DLD1 (cell line): Measurements from ENCODE around the gene ABHD12.

Source experiments
- in situ Hi-C: cut with HindIII; loops from 2 replicates; pipeline ENCODE4 v1.10.0; 2017; ENCODE audit warnings: low sequenced_read_pairs

The ABHD12 gene

DNA sequence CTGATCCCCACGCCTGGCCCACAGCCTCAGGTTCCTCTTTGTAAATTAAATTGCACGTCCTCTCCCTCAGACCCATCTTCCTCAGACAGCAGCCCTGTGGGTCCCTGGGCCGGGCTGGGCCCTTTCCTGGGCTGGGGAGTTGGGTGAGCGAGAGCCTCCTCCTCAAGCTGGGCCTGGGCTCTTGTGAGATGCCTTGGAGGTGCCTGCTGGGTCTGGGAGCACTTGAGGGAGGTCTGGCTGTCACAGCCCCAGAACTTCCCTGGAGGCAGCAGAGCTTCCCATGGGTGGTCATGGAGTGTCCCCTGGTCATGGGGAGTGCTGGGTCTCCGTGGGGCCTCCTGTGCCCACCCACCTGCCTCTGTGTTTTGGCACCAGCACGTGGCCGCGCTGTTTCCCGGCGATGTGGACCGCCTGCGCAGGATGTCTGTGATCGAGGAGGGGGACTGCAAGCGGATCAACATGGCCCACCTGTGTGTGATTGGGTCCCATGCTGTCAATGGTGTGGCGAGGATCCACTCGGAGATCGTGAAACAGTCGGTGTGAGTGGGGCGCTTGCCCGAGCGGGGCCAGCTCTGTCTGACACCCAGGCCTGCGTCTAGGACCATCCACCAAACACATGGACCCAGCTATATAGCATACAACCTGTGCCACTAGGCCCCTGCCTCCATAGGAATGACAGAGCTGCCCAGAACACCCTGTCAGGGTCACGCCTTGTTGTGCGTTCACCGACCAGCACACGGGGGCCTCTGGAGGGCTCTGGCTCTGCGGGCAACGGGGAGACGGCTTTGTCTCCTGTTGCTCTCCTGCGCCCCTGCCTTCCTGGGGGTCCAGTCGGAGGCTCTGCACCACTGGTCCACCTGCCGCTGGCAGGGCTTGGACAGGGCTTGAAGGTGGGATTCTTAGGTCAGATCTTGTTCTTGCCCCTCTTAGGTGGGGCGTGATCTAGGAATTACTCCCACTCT, 109.8 kb downstream of the ABHD12 start:
- in situ Hi-C loops, result no loop called here

DNA sequence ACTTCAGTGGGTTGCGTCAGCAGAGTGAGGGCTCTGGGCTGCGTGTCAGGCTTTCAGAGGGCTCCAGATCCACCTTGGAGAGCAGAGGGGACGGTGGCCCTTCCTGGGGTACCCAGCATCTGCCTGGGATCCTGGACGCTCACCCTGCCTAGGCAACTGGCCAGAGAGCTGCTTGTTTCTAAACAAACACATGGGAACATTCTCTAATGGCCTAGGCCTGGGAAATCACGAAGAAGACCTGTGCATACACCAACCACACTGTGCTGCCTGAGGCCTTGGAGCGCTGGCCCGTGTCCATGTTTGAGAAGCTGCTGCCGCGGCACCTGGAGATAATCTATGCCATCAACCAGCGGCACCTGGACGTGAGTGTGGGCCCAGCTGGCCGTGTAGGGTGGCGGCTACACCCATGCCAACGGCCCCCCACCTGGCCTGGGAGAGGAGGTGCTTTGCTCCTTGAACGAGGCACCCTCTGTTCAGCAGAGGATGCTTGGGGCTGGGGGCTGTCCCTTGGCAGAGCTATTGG, 110.5 kb downstream of the ABHD12 start:
- in situ Hi-C loops, result no loop called here

GRCh38 chr20:25279403-25279802, 111.2 kb downstream of the ABHD12 start:
- in situ Hi-C loops, result no loop called here

DNA sequence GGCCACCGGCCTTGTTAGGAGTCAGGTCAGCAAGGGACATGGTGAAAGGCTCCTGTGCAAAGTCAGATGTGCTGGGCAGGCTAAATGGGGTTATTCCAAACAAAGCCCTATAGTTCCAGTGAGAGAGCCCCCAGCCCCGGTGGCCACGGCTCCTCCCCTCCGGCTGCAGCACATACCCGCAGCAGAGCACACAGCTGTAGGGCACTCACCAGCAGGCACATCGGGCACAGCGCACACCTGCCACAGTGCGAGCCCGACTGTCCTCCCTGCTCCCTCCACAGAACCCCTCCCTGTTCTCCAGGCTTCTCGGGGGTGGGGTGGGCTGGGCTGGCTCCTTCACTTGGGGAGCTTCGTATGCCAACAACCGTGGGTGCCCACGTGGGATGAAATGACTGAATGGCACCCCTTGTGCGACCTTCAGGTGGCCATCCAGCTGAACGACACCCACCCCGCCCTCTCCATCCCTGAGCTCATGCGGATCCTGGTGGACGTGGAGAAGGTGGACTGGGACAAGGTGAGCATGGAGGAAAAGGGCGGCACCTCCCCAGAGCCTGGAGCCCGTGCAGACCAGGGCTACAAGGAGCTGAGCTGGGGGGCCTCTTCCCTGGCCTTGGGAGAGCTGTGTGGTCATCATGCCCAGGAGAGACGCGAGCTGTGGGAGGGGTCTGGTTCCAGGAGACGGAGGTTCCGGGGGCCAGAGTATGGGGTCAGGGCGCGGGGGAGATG, 111.8 kb downstream of the ABHD12 start:
- in situ Hi-C loops, result no loop called here

DNA sequence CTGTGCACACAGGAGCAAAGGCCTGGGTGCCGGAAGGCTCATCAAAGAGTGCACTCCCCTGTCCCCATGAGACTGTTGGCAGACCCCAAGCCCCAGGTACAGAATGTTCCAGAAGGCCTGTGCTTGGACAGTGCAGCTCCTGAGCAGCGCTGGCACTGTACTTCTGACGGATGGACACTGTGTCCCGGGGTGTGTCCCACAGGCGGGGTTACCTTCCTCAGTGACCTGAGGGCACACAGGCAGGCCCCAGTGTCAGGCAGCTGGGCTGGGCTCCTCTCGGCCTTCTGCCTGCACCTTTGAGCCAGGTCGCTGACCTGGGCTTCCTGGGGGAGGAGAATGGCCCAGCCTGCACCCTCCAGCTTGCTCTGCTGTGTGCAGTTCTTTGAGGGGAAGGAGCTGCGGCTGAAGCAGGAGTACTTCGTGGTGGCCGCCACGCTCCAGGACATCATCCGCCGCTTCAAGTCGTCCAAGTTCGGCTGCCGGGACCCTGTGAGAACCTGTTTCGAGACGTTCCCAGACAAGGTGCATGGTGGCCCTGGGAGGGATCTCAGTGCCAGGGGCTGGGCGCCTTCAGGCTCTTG, 112.6 kb downstream of the ABHD12 start:
- in situ Hi-C loops, result no loop called here

DNA sequence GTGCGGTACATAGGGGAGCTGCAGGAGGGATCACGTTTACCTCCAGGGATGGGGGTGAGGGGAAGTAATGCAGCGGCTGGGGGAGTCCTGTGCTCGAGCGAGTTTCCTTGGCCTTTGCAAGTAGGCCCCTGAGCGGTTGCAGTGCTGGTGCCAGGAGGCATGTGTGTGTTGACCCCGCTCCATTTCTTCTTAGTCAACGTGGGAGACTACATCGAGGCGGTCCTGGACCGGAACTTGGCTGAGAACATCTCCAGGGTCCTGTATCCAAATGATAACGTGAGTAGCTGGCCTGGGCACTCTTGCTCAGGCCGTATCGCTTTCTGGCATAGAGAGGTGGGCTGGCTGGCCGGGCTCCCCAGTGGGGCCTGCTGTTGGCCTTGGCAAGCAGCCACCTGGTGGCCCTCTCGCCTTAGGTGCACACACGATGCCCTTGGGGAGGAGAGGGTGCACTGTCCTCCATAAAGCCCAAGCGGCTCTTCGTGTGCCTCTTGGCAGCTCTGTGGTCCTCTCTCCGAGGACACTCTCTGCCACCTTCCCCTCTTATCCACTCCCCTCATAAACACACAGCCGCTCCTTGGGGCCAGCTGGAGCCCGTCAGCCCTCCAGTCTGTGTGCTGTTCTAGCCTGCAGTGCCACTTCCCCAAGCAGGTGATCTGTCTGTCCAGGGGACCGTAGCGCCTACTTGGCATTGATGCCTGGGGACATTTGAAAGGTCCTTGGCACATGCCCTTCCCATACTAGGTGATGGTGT, 113.4 kb downstream of the ABHD12 start:
- in situ Hi-C loops, result no loop called here

DNA sequence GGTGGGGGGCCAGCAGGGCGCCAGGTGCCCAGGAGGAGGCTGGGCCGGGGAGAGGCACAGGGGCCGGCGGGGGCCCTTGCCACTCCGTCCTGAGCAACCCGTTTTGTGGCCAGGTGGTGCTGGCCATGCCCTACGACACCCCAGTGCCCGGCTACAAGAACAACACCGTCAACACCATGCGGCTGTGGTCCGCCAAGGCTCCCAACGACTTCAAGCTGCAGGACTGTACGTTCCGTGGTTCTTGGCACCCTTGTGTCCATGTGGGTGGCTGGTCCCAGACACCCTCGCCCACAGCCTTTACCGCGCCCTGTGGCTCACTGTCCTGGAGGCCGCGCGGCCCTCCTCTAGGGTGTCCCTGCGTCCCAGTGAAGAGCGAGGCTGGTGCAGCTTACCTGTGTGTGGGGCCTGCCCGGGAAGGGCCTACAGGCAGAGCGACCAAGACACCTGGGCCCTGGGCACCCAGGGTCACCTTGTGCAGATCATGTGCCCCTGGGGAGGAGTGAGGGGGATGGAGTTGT, 114.0 kb downstream of the ABHD12 start:
- in situ Hi-C loops, result no loop called here

- in situ Hi-C loops, result no loop called here
Observed at GRCh38 chr20:25275813-25276532, 114.7 kb downstream of the ABHD12 start.

DNA sequence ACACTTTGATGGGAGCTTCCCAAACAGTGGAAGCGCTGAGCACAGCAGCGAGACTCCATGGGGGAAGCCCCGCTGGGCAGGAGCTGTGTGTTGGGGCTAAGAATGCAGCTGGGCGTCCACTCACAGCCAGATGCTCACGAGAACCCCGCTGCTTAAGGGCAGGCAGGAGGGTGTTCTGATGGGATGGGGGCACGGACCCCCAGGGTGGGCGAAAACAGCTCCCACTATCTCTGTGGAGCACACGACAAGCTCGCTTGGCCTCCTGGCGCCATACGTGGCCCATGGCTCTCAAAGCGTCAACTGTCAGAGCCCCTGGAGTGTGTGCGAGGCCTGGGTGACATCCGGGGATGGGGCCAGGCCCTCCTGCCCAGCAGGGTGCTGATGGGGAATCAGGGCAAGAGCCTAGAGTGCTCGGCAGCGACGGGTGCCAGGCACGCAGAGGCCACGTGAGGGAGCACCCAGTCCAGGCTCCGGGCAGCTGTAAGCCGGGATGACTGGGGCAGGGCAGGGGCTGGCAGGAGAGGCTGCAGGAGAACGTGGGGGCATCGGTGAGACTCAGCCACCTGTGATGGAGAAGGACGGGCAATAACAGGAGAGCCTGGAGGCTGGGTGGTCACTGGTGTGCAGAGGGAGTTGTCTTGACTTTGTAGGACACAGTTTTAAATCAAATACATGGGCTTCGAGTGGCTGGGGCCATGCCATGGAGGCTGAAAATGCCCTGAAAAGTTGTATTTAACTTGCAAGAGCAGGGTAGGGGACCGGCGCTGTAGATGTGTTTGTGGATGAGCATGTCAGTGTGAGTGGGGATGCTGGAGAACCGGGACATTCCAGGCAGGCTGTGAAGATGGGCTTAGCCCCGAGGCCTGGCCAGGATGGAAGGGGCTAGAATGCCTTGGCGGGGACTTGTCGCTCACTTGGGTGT, 115.5 kb downstream of the ABHD12 start:
- in situ Hi-C loops, result no loop called here

GRCh38 chr20:25274481-25274880, 116.2 kb downstream of the ABHD12 start:
- in situ Hi-C loops, result no loop called here

DNA sequence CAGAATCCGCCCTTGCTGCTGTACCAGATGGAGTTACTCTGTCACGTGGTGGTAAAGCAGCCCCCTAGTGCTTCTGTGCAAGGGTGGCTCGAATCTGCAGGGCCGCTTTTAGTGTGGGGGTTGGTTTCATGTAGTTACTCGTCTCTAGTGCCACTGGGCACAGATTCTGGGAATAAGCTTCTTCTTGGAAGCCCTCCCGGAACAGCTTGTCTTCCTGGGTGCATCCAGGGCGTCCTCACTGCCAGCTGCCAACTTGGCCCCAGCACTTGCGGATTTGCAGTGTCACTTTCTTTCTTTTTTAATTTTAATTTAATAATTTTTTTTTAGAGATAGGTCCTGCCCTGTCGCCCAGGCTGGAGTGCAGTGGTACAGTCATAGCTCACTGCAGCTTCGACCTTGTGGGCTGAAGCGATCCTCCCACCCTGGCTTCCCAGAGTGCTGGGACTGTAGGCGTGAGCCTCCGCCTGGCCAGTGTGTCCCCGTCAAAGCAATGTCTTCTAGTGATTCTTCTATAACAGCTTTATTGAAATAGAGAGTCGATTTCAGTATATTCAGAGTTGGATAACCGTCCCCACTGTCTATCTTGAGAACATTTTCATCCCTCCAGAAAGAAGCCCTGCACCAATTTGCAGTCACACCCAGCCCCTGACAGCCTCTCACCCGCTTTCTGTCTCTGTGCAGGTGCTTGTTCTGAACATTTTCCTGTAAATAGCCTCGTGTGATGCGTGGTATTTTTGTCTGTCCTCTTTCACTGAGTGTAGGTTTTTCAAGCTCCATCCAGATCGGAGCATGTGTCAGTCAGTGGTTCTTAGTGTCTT, 116.9 kb downstream of the ABHD12 start:
- in situ Hi-C loops, result no loop called here

- in situ Hi-C loops, result no loop called here
Observed at GRCh38 chr20:25273046-25273445, 117.6 kb downstream of the ABHD12 start.

DNA sequence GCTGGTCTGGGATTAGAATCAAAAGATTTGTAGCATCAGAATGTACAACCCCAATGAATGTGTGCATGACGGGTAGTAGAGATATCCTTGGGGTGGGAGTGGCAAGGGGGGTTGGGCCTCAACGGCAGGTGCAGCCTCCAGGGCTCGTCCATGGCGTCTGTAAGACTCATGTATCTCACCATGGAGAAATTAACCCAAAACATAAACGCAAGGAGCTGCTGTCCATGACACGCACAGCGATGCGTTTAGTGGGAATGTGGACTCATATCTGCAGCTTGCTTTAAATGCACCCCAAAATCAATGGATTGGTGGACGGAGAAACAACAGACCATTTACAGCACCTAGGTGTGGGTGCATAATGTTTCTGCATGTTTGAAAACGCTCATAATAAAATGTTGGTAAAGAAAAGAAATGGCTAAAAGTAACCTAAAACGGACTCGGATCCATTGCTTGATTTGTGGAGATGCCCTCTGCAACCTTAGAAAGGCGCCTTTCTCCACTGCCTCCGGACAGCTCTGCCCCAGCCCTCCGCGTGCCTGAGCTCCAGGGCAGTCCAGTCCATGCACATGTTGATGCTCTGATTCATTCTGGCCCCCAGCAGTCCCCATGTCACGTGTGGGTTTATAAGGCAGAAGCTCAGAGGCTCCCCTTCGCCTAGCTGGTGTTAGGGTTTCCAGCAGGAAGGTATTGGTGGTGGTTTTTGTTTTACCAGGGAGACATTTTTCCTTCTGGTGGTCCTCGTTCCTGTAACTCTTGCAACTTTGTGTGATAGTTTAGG, 118.2 kb downstream of the ABHD12 start:
- in situ Hi-C loops, result no loop called here

DNA sequence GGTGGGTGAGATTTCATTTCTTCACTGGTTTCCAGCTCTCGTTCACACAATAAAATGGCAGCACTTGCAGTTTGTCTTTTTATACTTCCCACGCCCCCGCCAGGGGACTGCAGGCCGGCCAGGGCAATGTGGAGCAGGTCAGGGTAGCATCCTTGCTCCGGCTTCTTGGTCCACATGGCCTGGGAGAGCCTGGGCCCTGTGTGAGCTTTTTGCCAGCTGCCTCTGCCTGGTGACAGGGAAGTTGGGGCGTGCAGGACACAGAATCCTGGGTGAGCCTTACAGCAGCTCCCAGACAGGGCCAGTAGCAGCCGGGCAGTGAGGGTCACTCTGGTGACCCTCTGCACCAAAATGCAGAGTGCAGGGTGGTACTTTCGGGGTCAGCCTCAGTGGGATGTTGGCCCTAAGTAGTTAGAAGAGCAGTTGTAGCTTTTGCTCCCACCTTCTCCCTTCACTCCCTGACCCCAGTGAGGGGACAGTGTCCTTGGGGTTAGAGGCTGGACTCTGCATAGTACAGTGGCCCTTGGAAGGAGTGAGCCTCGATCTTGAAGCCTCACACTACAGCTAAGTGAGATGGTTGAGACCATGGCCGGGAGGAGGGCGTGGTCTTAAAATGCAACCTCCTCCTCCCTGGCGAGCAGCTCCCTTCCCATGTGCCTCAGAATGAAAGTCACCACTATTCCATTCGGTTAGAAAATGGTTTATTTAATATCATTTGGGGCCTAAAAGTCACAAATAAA, 119.0 kb downstream of the ABHD12 start:
- in situ Hi-C loops, result no loop called here

- in situ Hi-C loops, result no loop called here
Observed at GRCh38 chr20:25270829-25271251, 119.8 kb downstream of the ABHD12 start.

DNA sequence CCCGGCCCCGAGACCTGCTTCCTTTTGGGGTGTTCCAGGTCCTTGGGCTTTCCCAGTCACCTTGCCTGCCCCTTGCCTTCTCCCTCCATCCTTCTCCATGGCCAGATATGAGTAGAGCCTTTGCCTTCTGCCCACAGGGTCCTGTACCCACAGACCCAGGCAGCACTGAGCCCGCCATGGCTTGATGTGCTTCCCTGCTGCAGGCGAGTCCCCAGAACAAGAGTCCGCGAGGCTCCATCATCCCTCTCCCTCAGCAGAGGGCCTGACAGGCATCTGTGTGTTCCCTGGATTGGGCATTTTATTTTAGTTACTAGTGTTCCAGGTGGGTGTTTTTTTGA, 120.8 kb downstream of the ABHD12 start:
- in situ Hi-C loops, result no loop called here
